ENCODE results near the gene AZU1.
"Not testable (repeated sequence)": the region's sequence is repeated elsewhere in the genome, so short reads cannot be mapped to it uniquely, and the experiment has no call there.

DNA sequence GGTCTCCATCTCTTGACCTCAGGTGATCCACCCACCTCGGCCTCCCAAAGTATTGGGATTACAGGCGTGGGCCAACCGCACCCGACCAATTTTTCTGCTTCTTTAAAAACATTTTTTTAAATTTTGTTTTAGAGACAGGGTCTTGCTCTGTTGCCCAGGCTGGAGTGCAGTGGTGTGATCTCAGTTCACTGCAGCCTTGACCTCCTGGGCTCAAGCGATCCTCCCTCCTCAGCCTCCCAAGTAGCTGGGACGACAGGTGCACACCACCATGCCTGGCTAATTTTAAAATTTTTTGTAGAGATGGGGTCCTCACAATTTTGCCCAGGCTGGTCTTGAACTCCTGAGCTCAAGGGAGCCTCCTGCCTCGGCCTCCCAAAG is 15.2 kb downstream of the AZU1 start:
- TF ChIP-seq, protein P1, sequence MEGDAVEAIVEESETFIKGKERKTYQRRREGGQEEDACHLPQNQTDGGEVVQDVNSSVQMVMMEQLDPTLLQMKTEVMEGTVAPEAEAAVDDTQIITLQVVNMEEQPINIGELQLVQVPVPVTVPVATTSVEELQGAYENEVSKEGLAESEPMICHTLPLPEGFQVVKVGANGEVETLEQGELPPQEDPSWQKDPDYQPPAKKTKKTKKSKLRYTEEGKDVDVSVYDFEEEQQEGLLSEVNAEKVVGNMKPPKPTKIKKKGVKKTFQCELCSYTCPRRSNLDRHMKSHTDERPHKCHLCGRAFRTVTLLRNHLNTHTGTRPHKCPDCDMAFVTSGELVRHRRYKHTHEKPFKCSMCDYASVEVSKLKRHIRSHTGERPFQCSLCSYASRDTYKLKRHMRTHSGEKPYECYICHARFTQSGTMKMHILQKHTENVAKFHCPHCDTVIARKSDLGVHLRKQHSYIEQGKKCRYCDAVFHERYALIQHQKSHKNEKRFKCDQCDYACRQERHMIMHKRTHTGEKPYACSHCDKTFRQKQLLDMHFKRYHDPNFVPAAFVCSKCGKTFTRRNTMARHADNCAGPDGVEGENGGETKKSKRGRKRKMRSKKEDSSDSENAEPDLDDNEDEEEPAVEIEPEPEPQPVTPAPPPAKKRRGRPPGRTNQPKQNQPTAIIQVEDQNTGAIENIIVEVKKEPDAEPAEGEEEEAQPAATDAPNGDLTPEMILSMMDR (IDR thresholded peaks at IDR 0.05), result not testable (repeated sequence)
- not testable (repeated sequence) for TF ChIP-seq POLR2A (IDR thresholded peaks at IDR 0.05)

Measured in prostate gland (tissue), 2 donors.